GM18907 (cell line): ENCODE data around the gene HTT.
"Not testable (repeated sequence)": the region's sequence is repeated elsewhere in the genome, so short reads cannot be mapped to it uniquely, and the experiment has no call there.

Experiments
- ATAC-seq: cut with Tn5 transposase; IDR thresholded peaks from one replicate; pipeline ENCODE4 v1.9.1; 2021; ENCODE audit warnings: mild to moderate bottlenecking, moderate library complexity; ENCODE audit not compliant: unreplicated experiment

The HTT gene

DNA sequence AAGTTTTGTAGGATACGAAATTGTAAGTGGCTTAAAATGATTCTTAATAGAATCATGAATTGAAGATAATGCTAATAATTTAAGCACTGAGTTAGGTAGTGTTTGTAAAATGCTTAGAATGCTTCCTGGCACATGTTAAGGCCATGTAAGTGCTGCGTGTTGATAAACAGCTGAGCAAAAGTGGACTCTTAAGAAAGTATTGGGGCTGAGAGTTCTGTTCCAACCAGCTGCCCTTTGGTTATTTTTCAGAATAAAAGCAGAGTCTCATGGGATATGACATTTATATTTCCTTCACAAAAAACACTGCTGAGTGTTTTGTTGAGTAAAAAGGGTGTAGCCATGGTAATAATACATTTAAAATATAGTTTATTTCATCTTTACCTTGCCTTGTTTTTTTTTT, 42.5 kb downstream of the HTT start:
- no peak for ATAC-seq

DNA sequence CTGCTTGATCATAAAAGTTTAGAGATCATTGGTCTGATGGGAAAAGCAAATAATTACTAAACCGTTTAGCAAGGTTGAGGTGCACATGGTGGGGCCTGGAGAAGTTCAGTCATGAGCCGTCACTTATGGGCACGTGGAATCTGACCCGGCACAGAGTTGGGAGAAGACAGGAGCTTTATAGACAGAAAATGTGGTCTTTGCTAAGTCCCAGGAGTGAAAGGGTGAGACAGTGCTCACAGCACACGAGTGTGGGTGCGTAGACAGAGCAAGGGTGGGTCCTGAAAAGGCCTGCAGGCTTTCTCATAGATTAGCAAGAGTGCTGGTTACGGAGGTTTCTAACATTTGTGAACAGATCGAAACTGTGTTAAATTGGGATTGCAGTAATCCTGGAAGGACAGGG, 43.8 kb downstream of the HTT start:
- no peak for ATAC-seq

DNA sequence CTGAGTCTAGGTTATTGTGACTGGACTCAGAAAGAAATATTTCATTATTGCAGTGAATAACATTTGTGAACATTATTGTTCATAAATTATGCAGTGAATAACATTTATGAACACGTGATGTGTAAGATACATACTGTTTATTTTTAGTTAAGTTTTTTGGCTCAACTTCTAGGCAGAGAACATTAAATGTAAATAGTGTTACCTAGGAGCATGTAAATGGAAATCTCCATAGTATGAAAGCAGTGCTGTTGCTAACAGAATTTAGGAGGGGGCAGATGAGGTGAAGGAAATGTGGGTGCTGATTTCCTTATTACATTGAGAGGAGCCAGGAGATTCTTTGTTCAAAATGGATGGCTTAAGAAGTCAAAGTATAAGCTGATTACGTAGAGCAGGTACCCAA, 45.0 kb downstream of the HTT start:
- ATAC-seq, result no peak

DNA sequence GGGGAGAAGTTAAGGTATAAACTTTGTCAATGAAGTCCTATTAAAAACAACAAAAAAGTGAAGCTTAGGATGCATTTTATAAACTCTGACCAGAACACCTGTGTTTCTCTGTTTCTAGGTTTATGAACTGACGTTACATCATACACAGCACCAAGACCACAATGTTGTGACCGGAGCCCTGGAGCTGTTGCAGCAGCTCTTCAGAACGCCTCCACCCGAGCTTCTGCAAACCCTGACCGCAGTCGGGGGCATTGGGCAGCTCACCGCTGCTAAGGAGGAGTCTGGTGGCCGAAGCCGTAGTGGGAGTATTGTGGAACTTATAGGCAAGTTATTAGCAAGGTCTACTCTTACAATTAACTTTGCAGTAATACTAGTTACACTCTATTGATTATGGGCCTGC, 46.6 kb downstream of the HTT start:
- no peak for ATAC-seq

DNA sequence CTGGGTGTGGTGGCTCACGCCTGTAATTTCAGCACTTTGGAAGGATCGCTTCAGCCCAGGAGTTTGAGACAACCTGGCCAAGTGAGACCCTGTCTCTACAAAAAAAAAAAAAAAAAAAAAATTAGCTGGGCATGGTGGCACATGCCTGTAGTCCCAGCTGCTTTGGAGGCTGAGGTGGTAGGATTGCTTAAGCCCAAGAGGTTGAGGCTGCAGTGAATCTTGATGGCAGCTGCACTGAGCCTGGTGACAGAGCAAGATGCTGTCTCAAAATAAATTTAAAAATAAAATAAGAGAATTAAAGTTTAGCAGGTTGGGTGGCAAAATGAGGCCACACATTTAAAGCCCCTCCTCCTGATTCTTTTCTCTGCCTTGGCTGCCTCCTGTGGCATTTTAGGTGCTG, 47.1 kb downstream of the HTT start:
- no peak for ATAC-seq

DNA sequence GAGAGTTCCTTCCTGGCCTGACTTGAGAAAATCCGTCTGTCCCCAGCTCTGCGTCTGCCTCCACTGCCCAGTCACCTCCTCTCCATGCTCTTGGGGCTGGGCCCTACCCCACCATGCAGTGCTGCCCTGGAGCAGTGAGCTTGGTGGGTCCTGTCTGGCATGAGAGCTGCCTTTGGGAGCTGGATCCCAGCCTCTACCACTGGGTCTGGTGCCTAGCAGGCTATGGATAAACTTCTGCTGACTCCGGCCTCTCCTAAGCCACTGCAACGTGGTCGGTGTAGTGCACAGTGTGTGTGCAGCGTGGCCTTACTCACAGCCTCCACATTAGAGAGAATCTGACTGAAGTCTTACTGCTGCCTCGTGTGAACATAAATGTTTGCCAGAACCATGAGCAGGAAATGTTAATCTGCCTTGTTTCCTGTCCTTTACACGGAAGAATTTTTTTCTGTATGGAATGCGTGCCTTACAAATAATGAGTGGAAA, 47.6 kb downstream of the HTT start:
- no peak for ATAC-seq

DNA sequence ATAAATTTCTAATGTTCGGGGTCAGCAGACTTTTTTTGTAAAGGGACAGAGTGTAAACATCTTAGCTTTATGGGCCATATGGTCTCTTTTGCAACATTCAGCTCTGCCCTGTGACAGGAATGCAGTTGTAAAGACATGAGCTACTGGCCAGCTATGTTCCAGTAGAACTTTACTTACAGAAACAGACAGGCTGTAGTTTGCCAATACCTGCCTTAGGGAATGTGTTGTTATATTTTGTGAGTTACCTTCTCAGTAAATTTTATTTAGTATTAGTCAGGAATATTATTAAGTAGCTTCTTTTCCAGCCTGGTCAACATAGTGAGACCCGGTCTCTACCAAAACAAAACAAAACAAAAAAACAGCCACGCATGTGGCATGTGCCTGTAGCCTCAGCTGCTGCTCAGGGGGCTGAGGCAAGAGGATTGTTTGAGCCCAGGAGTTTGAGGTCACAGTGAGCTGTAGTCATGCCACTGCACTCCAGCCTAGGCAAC, 48.7 kb downstream of the HTT start:
- no peak for ATAC-seq

DNA sequence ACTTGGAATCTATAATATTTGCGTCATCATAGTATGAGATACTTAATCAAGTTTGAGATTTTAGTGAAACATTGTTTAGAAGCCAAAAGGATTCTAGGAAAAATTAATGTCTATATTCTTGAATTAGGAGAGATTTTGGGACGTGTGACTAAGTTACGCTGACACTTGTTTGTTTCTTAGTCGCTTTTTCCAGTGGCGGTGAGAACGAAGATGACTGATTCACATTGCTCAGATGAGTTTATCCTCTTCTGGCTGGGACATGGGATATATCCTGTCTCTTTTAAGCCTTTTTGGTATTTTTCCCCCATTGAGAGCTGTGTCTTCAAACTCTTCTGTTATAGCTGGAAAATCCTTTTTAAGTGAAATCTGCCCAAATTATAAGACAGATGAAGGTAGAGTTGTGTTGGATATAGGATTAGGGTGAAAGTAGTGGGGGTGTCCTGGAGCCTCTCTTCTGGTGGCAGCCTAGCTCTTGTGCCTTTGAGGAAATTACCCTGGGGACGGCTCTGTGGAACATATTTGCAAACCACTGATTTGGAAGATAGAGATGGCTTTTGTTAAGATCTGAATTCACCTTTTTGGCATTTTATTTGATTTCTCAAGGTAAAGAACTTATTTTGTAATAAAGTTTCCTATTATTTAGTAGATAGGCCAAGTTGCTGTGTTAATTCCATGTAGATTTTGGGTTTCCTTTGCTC, 49.7 kb downstream of the HTT start:
- no peak for ATAC-seq

DNA sequence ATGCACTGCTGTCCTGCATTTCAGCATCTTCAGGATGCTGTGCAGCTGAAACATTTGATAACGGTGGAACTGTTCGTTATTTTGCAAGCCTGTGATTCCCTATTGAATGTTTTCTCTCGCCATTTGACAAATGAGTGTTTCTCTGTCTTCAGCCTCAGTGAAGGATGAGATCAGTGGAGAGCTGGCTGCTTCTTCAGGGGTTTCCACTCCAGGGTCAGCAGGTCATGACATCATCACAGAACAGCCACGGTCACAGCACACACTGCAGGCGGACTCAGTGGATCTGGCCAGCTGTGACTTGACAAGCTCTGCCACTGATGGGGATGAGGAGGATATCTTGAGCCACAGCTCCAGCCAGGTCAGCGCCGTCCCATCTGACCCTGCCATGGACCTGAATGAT, 52.6 kb downstream of the HTT start:
- no peak for ATAC-seq

DNA sequence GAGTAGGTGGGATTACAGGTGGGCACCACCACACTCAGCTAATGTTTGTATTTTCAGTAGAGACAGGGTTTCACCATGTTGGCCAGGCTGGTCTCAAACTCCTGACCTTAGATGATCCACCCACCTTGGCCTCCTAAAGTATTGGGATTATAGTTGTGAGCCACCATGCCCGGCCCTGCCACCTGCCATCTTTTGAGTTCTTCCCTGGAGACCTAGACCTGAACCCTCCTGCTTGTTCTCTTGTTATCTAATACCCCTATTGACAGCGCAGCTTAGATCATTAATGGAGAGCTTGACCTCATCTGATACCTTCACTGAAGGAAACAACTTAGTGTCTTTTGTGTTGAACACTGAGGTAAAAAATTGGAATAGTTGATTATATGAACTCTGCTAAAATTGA, 53.6 kb downstream of the HTT start:
- no peak for ATAC-seq

DNA sequence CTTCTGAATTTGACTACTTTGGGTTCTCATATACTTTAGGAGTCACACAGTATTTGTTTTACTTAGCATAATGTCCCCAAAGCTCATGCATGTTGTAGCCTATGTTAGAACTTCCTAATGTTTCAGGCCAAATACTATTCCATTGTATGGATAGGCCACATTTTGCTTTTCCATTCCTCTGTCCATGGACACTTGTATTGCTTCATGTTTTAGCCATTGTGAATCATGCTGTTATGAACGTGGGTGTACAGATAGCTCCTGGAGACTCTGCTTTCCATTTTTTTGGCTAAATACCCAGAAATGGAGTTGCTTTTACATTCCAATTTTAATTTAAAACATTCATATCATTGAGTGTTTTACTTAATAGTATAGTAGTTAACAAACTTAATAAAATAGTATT, 54.5 kb downstream of the HTT start:
- no peak for ATAC-seq

DNA sequence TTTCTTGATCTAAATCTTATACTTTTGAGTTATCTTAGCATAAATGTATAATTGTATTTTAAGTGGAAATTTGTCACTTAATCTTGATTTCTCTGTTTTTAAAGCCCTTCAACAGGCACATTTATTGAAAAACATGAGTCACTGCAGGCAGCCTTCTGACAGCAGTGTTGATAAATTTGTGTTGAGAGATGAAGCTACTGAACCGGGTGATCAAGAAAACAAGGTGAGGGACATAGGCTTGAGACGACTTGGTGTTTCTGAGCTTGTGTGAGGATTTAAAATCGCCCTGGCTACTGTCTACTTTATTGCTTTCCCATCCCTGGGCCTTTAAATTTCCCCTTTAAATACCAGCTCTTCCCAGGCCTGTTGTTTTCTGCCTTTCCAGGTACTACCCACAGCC, 55.7 kb downstream of the HTT start:
- ATAC-seq, result no peak

DNA sequence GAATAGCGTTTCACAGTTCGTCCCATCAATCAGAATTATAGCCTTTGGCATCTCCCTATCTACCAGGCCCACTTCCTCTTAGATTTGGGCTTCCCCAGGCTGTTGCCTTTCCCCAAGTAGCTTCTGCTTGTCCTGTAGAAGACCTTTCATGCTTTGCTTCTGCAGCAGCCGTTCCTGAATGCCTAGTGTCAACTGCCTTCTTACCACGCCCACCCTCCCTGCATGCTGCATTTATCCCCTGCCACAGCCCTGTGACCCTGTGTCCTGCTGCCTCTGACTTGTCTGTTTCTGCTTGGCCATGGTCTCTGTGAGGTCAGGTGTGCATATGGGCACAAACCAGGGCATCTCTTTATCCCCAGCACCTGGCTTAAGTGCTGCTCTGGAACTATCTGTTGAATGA, 56.3 kb downstream of the HTT start:
- no peak for ATAC-seq

DNA sequence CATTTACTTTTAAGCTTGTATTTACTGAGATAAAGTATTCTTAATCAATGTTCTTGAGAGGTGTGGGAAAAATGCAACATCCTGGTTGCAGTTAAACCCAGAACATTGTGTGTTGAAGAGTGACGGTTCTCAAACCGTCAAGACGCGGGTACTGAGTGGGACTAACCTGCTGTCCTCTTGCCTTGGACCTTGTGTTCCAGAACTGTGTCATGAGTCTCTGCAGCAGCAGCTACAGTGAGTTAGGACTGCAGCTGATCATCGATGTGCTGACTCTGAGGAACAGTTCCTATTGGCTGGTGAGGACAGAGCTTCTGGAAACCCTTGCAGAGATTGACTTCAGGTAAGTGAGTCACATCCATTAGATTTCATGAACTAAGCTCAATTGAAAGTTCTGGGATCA, 59.7 kb downstream of the HTT start:
- no peak for ATAC-seq

DNA sequence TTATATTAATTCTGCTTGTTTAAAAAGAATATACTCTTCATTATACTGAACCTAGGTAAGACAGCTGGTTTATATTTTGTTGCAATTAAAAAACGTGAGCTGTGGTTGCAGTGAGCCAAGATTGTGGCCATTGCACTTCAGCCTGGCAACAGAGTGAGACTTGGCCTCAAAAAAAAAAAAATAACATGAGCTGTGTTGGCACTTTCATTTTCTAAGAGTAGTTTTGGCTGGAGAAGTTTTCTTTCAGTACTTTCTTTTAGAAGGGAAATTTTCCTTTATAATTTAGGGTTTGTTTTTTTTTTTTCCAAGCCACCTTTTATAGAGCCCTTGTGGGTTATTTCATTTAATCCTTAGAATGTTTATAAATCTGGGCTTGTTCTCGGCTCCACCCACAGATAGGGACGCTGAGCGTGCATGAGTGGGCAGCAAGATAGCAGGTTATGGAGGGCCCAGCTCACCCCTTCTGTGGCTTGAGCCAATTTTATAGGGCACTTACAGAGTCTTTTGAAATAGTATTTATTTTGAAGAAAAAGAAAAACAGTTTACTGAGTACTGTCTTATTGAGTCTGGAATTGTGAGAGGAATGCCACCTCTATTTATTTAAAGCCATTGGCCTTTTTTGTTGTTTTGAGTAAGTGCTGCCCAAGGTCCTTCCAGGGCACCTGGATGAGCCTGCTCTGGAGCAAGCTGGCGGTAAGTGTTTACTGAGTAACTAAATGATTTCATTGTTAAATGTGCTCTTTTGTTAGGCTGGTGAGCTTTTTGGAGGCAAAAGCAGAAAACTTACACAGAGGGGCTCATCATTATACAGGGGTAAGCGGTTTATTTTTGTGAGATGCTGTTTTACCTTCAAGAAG, 60.9 kb downstream of the HTT start:
- ATAC-seq, result no peak

DNA sequence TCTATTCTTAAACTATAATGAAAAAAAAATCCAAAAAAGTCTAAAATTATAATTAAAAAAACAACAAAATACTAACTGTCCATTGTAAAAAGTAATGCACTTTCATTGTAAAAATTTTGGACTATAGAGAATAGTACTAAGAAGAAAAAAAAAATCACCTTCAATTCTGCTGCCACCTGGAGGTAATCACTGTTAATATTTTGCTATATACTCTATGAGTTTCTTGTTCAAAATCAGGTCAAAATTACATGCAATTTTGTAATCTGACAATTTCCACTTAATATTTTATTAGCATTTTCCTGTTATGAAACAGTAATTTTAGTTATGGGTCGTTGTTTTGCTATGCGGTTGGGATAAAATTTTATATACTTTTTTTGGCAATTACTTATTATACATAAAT, 62.0 kb downstream of the HTT start:
- ATAC-seq, result no peak

DNA sequence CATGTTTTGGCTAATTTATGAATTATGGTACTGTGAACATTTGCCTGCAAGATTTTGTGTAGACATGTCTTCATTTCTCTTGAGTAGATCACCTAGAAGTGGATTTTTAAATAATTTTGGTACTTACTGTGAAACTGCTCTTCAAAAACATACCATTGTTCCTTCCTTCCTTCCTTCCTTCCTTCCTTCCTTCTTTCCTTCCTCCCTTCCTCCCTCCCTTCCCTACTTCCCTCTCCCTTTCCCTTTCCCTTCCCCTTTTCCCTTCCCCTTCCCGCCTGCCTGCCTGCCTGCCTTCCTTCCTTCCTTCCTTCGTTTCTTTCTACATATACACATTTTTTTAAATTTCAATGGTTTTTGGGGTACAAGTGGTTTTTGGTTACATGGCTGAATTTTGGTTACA, 63.4 kb downstream of the HTT start:
- ATAC-seq, result no peak

DNA sequence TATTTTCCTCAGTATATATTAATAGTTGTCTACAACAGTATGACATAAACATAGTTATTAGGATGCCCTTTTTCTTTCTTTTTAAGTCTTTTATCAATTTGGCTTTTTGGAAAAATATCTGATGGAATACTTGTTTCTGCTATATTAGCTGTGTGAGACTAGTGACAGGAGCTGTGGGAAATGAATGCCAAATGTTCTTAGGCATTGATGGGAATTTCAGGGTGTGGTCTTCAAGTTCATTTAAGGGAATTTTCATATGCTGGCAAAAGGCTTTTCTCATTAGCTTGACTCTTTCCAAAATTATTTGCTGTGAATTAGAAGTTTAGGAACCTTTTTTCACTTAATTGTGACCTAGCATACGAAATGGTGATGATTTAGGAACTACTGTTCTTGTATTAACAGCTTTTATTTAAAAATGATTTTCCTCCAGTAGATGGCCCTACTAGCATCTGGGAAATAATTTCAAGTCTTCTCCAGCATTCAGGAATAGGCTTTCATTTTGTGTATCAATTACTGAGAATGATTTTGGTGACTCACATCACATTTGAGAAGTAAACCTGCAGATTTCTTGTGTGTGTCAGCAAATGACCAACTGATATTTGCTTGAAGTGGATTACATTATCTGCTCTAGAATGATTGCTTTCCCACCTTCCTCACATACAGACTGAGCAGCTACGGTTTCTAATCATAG, 70.9 kb downstream of the HTT start:
- no peak for ATAC-seq

DNA sequence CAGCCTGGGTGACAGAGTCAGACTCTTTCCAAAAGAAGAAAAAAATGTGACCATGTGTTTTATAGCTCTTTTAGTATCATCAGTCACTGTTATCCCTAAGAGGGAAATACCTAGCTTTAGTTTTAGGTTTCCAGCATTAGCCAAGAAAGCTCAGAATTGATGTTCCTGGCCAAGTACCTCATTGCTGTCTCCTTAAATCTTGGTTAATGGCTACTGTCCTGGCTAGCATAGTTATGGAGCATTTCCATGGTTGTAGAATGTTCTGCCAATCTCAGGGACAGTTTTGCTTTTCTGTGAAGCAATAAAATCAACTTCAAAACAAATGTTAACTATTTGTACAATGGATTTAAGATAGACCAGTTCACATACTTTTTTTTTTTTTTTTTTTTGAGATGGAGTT, 74.4 kb downstream of the HTT start:
- no peak for ATAC-seq

DNA sequence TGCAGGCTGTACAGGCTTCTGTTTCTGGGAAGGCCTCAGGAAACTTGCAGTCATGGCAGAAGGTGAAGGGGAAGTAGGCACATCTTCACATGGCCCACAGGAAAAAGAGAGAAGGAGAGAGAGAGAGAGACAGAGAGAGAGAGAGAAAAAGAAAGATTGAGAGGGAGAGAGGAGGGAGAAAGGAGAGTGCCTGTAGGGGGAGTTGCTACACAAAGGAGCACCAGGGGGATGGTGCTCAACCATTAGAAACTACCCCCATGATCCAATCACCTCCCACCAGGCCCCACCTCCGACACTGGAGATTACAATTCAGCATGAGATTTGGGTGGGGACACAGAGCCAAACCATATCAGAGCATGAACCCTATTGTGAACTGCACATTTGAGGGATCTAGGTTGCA, 76.8 kb downstream of the HTT start:
- ATAC-seq, result not testable (repeated sequence)

DNA sequence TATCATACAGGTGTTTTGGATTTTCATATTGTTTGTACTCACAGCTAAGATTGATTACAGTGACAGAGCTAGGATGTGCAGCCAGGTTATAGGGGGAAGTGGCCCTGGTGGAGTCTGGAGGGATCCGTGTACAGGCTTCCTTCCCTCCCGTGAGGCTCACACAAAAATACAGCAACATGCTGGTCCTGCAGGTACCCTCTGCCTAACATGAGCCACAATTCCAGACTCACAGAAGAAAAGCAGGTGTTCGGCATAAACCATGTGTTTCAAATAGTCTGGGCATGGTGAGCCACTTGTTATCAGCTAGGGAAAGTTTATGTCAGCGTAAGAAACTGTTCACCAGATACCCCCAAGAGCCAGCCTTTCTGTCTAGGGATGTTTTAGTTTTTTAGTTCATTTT, 82.9 kb downstream of the HTT start:
- no peak for ATAC-seq

DNA sequence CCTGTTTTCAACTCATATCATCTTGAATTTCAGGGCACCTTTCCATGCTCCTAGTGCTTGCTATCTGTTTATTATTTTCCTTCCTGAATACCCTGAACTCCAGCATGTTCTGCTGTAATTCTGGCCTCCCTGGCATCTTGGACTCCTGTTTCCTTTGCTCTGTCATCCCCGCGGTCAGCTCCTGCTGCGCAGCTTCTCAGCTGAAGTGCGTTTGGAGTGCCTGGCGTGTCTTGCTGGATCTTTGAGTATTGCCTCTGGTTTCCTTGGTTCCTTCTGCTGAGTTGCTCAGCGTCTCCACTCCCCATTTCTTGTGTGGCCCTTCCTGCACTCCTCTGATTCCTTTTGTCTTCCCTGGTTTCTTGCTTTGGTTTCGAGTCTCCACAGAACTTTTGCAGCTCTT, 84.4 kb downstream of the HTT start:
- ATAC-seq, result no peak
